ENCODE data around the gene SNN.
A peak's percentile ranks its signal among the peaks of the same experiment; 100 is the strongest.

SNN gene

DNA sequence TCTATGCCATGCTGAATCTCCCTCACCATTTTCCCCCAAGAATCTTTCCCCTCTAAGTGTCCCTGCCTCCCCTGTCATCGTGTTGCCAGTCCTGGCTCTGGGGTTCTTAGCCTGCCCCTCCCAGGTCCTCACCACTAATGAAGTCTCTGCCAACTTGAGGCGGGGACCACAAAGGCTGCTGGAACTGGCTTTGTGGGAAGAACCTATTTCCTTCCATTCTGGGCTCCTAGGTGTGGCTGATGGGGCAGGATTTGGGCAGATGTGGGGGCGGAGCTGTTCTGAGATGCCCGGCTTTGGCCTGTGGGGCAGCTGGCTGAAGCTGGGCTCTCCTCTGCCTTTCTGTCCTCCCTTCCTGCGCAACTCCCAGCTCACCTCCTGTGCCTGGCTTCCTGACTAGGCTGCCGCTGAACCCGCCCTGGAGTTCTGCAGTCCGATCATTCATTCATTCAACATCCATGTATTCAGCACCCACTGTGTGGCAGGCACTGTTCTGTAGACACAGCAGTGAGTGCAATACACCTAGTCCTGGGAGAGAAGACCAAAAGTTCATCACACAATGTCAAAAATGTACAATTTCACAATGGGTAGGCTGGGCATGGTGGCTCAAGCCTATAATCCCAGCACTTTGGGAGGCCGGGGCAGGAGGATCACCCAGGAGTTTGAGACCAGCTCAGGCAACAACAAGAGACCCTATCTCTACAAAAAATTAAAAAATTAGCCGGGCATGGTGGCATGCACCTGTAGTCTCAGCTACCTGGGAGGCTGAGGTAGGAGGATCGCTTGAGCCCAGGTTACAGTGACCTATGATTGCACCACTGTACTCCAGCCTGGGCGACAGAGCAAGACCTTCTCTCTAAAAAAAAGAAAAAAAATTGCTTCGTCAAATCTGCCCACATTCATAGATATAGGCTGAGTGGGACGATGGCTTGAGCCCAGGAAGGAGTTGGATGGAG, 1.9 kb upstream of the SNN start:
- Histone ChIP-seq H3F3A (ENCODE audit: control insufficient read depth, insufficient read depth) (peaks cover 7% of the 10 kb centered on the region), H3K9me2 (replicated peaks; ENCODE audit: control insufficient read depth, low read length) (no peaks in the 10 kb centered on the region), H3K79me2 (ENCODE audit: control insufficient read depth, low read length) (peaks cover 27% of the 10 kb centered on the region), H3K4me2 (ENCODE audit: low read length) (no peak overlapping the region), H3K27ac (ENCODE audit: low read depth, low read length) (no peak overlapping the region), H3K36me3 (ENCODE audit: control insufficient read depth, low read length) (no peaks in the 10 kb centered on the region), H3K9me3 (ENCODE audit: control insufficient read depth, insufficient read depth, low read length) (no peaks in the 10 kb centered on the region), H3K4me3 (ENCODE audit: low read length) (no peak overlapping the region), H3K27me3 (ENCODE audit: control insufficient read depth, low read length) (peaks cover 11% of the 10 kb centered on the region), H4K20me1 (ENCODE audit: control insufficient read depth, insufficient read depth, low read depth, low read length) (no peaks in the 10 kb centered on the region), H3K4me1 (ENCODE audit: control insufficient read depth, low read length) (peaks cover 74% of the 10 kb centered on the region)
- TF ChIP-seq, protein P1, sequence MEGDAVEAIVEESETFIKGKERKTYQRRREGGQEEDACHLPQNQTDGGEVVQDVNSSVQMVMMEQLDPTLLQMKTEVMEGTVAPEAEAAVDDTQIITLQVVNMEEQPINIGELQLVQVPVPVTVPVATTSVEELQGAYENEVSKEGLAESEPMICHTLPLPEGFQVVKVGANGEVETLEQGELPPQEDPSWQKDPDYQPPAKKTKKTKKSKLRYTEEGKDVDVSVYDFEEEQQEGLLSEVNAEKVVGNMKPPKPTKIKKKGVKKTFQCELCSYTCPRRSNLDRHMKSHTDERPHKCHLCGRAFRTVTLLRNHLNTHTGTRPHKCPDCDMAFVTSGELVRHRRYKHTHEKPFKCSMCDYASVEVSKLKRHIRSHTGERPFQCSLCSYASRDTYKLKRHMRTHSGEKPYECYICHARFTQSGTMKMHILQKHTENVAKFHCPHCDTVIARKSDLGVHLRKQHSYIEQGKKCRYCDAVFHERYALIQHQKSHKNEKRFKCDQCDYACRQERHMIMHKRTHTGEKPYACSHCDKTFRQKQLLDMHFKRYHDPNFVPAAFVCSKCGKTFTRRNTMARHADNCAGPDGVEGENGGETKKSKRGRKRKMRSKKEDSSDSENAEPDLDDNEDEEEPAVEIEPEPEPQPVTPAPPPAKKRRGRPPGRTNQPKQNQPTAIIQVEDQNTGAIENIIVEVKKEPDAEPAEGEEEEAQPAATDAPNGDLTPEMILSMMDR (IDR thresholded peaks at IDR 0.05; ENCODE audit: low read depth, low read length, poor library complexity, severe bottlenecking), result no peak

DNA sequence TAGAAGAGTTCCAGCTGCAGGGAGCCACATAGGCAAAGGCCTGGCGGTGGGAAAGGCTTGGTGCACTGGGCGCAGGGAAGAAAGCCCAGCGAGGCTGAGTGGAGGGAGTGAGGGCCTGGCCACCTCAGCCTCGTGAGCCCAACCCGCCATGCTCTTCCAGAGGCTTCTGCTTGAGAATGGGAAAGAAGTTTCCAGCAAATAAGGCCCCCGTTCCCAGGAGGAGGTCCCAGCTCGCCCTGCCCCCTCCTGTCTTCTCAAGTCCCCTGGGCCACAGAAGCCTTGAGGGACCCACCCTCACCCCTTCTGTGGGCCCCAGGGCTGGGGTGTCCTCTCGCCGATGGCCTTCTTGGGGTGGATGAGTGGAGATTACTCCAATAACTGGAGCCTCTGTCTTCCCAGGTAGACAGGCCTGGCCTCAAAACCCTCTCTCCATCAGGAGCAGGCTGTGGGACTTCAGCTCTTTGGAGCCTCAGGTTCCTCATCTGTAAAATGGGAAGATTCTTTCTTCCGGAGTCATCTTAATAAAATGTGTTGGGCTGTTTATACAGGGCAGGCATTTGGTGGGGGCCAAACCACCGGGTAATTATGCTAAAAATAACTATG, 933 bp upstream of the SNN start:
- Histone ChIP-seq H3K4me1 (ENCODE audit: control insufficient read depth, low read length) (peaks cover 84% of the 10 kb centered on the region), H3K9me2 (replicated peaks; ENCODE audit: control insufficient read depth, low read length) (no peaks in the 10 kb centered on the region), H3F3A (ENCODE audit: control insufficient read depth, insufficient read depth) (peaks cover 7% of the 10 kb centered on the region), H3K4me3 (ENCODE audit: low read length) (peak overlapping the region; percentile 73; the same call in 1 of the 2 replicates), H3K4me2 (ENCODE audit: low read length) (peak overlapping the region; percentile 88), H4K20me1 (ENCODE audit: control insufficient read depth, insufficient read depth, low read depth, low read length) (no peaks in the 10 kb centered on the region), H3K36me3 (ENCODE audit: control insufficient read depth, low read length) (no peaks in the 10 kb centered on the region), H3K79me2 (ENCODE audit: control insufficient read depth, low read length) (peaks cover 36% of the 10 kb centered on the region), H3K27ac (ENCODE audit: low read depth, low read length) (no peak overlapping the region), H3K27me3 (ENCODE audit: control insufficient read depth, low read length) (peaks cover 11% of the 10 kb centered on the region), H3K9me3 (ENCODE audit: control insufficient read depth, insufficient read depth, low read length) (no peaks in the 10 kb centered on the region)
- TF ChIP-seq, protein P1 (IDR thresholded peaks at IDR 0.05; ENCODE audit: low read depth, low read length, poor library complexity, severe bottlenecking), result no peak
- TF ChIP-seq EZH2phosphoT487 (IDR thresholded peaks at IDR 0.05; ENCODE audit: borderline replicate concordance, low read length), result no peak

DNA sequence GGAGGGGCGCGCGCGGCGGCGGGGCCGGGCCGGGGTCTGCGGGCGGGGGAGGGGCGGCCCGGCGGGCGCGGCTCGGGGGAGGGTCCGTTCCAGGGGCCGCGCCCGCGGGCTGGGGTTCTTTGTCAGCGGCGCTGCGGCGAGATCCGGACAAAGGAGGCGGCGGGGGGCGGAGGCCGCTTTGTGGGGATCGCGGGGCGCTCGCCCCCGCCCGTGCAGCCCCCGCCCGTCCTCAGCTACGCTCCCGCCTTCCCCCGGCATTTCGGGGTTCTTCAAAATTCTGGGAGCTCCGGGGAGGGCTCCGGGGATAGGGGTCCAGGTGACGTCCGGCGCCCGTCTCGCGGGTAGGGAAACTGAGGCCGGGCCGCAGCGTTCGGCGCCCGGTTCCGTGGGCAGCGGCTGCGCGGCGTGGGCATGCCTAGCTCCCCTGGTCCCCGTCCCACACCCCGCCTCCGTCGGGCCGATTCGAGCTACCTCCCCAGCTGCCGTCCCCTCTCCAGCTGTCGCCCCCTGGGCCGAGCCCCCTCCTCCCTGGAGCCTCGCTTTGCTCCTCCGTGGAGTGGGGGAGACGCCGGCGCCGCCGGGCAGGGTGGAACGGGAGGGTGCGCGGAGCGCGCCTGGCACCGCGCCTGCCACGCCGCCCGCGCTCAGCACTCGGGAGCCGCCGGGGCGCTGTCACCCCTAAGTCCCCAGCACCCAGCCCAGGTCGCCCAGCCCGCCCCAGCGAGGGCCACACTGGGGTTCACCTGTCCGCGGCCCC, 546 bp downstream of the SNN start:
- Histone ChIP-seq H3K4me3 (ENCODE audit: low read length) (peak overlapping the region; percentile 78), H3F3A (ENCODE audit: control insufficient read depth, insufficient read depth) (peaks cover 7% of the 10 kb centered on the region), H3K9me3 (ENCODE audit: control insufficient read depth, insufficient read depth, low read length) (no peaks in the 10 kb centered on the region), H3K4me2 (ENCODE audit: low read length) (peak overlapping the region; percentile 86), H3K9me2 (replicated peaks; ENCODE audit: control insufficient read depth, low read length) (no peaks in the 10 kb centered on the region), H3K79me2 (ENCODE audit: control insufficient read depth, low read length) (peaks cover 42% of the 10 kb centered on the region), H3K36me3 (ENCODE audit: control insufficient read depth, low read length) (no peaks in the 10 kb centered on the region), H4K20me1 (ENCODE audit: control insufficient read depth, insufficient read depth, low read depth, low read length) (no peaks in the 10 kb centered on the region), H3K4me1 (ENCODE audit: control insufficient read depth, low read length) (peaks cover 91% of the 10 kb centered on the region), H3K27ac (ENCODE audit: low read depth, low read length) (no peak overlapping the region), H3K27me3 (ENCODE audit: control insufficient read depth, low read length) (peaks cover 11% of the 10 kb centered on the region)
- no peak for TF ChIP-seq EZH2phosphoT487 (IDR thresholded peaks at IDR 0.05; ENCODE audit: borderline replicate concordance, low read length)
- TF ChIP-seq, protein P1 (IDR thresholded peaks at IDR 0.05; ENCODE audit: low read depth, low read length, poor library complexity, severe bottlenecking), result no peak

All from DOHH2 (cell line).